Endodermal cell (in vitro differentiated cells): Measurements from ENCODE around the gene ID3. TPM values are rescaled to one million over a fixed set of nuclear protein-coding genes. Genes with fewer than 3 reads are reported as not detected.

ENCODE experiments used
- DNase-seq: peaks from one replicate; pipeline ENCODE4 v3.0.0-alpha.2; 2017
- H3K27ac ChIP-seq: 2 replicates; pipeline ENCODE4 v1.5.1; 2013; ENCODE audit warnings: mild to moderate bottlenecking, low read depth, low read length, moderate library complexity
- H3K27me3 ChIP-seq: 2 replicates; pipeline ENCODE4 v1.6.1; 2013; ENCODE audit warnings: mild to moderate bottlenecking, low read length, moderate library complexity; ENCODE audit not compliant: insufficient read depth, control insufficient read depth, poor library complexity, severe bottlenecking
- H3K36me3 ChIP-seq: 2 replicates; pipeline ENCODE4 v1.7.0; 2013; ENCODE audit warnings: mild to moderate bottlenecking, low read length, moderate library complexity; ENCODE audit not compliant: control insufficient read depth, insufficient read depth
- H3K4me1 ChIP-seq: one replicate; pipeline ENCODE4 v1.7.0; 2013; ENCODE audit warnings: low read length; ENCODE audit not compliant: control insufficient read depth, insufficient read depth
- H3K4me3 ChIP-seq: 2 replicates; pipeline ENCODE4 v1.5.1; 2013; ENCODE audit warnings: mild to moderate bottlenecking, low read length, moderate library complexity
- H3K9ac ChIP-seq: 2 replicates; pipeline ENCODE4 v1.6.1; 2013; ENCODE audit warnings: mild to moderate bottlenecking, low read length, moderate library complexity; ENCODE audit not compliant: poor library complexity, severe bottlenecking; ENCODE audit errors: extremely low read depth
- H3K9me3 ChIP-seq: 2 replicates; pipeline ENCODE4 v1.6.1; 2013; ENCODE audit warnings: mild to moderate bottlenecking, low read length, moderate library complexity; ENCODE audit not compliant: control insufficient read depth
- H3K27ac Mint-ChIP-seq: 2 replicates; pipeline ENCODE4 v1.8.0; 2020; ENCODE audit warnings: mixed read lengths
- H3K27me3 Mint-ChIP-seq: 2 replicates; pipeline ENCODE4 v1.8.0; 2021; ENCODE audit warnings: mild to moderate bottlenecking, mixed read lengths; ENCODE audit not compliant: insufficient read depth
- H3K36me3 Mint-ChIP-seq: 2 replicates; pipeline ENCODE4 v1.8.0; 2020; ENCODE audit warnings: low read depth, mixed read lengths
- H3K4me1 Mint-ChIP-seq: 2 replicates; pipeline ENCODE4 v1.8.0; 2020; ENCODE audit warnings: mixed read lengths
- H3K4me3 Mint-ChIP-seq: 2 replicates; pipeline ENCODE4 v1.8.0; 2020; ENCODE audit warnings: mild to moderate bottlenecking, moderate library complexity, mixed read lengths
- H3K9me3 Mint-ChIP-seq: 2 replicates; pipeline ENCODE4 v1.8.0; 2020; ENCODE audit warnings: mild to moderate bottlenecking, mixed read lengths
- CTCF ChIP-seq: fragments of 200-600 bp; sonication (generic); conservative IDR thresholded peaks from 2 replicates; pipeline ENCODE4 v1.5.0; 2021; ENCODE audit warnings: antibody characterized with exemption, mild to moderate bottlenecking
- WGBS, 2 experiments: methylation state at CpG; one replicate each; pipeline versions ENCODE4 v1.1.5 to v1.1.7; 2013; ENCODE audit warnings: missing lambda C conversion rate in 2 of 2, mixed read lengths in 1 of 2; ENCODE audit not compliant: insufficient coverage in 1 of 2, insufficient read length in 1 of 2; 5-methylcytosine and 5-hydroxymethylcytosine counted together
- total RNA-seq, 2 donors: library from RNA; stranded (reverse); fragmentation: NEBNext Ultra II Directional in 1 of 2; extraction: Animal tissue kit (Norgen Biotek cat#: 25700) in 1 of 2; gene quantifications; 2 replicates in 1 of 2; 3 replicates in 1 of 2; pipeline ENCODE4 v1.2.1, GENCODE V29; 2021

Gene ID3
- total RNA-seq, 2 donors from 2014 or later, result 281 to 338 TPM

GRCh38 chr1:23539698-23540266 lies 19.5 kb downstream of the ID3 start:
- peaks cover 2% of the 10 kb centered on the region for H3K4me1 Mint-ChIP-seq

GRCh38 chr1:23537296-23537973 lies 21.9 kb downstream of the ID3 start:
- Mint-ChIP-seq H3K27me3 (peaks cover 19% of the 10 kb centered on the region), H3K9me3 (no peaks in the 10 kb centered on the region), H3K36me3 (no peaks in the 10 kb centered on the region), H3K4me3 (no peak overlapping the region), H3K4me1 (peaks cover 2% of the 10 kb centered on the region), H3K27ac (no peak overlapping the region)
- WGBS, 2 experiments, result 93 to 97% methylated on average over 7 to 8 of the region's 9 CpGs
- Histone ChIP-seq H3K9ac (no peak overlapping the region), H3K4me1 (no peaks in the 10 kb centered on the region), H3K4me3 (no peak overlapping the region), H3K36me3 (no peaks in the 10 kb centered on the region), H3K27me3 (no peaks in the 10 kb centered on the region), H3K27ac (no peak overlapping the region), H3K9me3 (no peaks in the 10 kb centered on the region)
- no peak for TF ChIP-seq CTCF
- no peak for DNase-seq

More at GRCh38 chr1:23539698-23540266, 19.5 kb downstream of the ID3 start:
- Mint-ChIP-seq H3K9me3 (no peaks in the 10 kb centered on the region), H3K27me3 (peaks cover 3% of the 10 kb centered on the region), H3K36me3 (no peaks in the 10 kb centered on the region), H3K27ac (peak overlapping the region; percentile 86), H3K4me3 (no peak overlapping the region)
- Histone ChIP-seq H3K9ac (no peak overlapping the region), H3K4me3 (no peak overlapping the region), H3K27ac (no peak overlapping the region), H3K4me1 (no peaks in the 10 kb centered on the region), H3K27me3 (no peaks in the 10 kb centered on the region), H3K36me3 (no peaks in the 10 kb centered on the region), H3K9me3 (no peaks in the 10 kb centered on the region)
- peak; percentile 99 for DNase-seq
- TF ChIP-seq CTCF, result peak; percentile 98
- 5 to 14% methylated on average over 8 to 16 of the region's 16 CpGs for WGBS, 2 experiments

GRCh38 chr1:23533246-23534023 lies 25.9 kb downstream of the ID3 start:
- no peak overlapping the region for H3K9ac ChIP-seq
- H3K4me3 Mint-ChIP-seq, result no peak overlapping the region

More at GRCh38 chr1:23533246-23534023, 25.9 kb downstream of the ID3 start:
- Mint-ChIP-seq H3K36me3 (no peaks in the 10 kb centered on the region), H3K27me3 (peaks cover 46% of the 10 kb centered on the region), H3K27ac (no peak overlapping the region), H3K4me1 (peaks cover 5% of the 10 kb centered on the region), H3K9me3 (no peaks in the 10 kb centered on the region)
- Histone ChIP-seq H3K4me3 (no peak overlapping the region), H3K4me1 (peaks cover 6% of the 10 kb centered on the region), H3K27me3 (peaks cover 15% of the 10 kb centered on the region), H3K27ac (no peak overlapping the region), H3K36me3 (no peaks in the 10 kb centered on the region), H3K9me3 (no peaks in the 10 kb centered on the region)
- no peak for TF ChIP-seq CTCF
- no peak for DNase-seq
- 92 to 93% methylated on average over 5 to 6 of the region's 6 CpGs for WGBS, 2 experiments
